HG02798 (cell line): ENCODE measurements around the gene RPS6KA4.
"Not testable (repeated sequence)": the region's sequence is repeated elsewhere in the genome, so short reads cannot be mapped to it uniquely, and the experiment has no call there.

Source experiments
- ATAC-seq: cut with Tn5 transposase; IDR thresholded peaks from one replicate; pipeline ENCODE4 v1.9.1; 2021; ENCODE audit warnings: mild to moderate bottlenecking; ENCODE audit not compliant: unreplicated experiment, poor library complexity

The RPS6KA4 gene

GRCh38 chr11:64410404-64410734, 51.4 kb downstream of the RPS6KA4 start:
- no peak for ATAC-seq

- ATAC-seq: no peak
Measured at GRCh38 chr11:64413417-64413816, 54.5 kb downstream of the RPS6KA4 start.

- no peak for ATAC-seq
Measured at GRCh38 chr11:64415286-64415685, 56.3 kb downstream of the RPS6KA4 start.

- no peak for ATAC-seq
Measured at GRCh38 chr11:64415996-64416728, 57.2 kb downstream of the RPS6KA4 start.

- not testable (repeated sequence) for ATAC-seq
Measured at GRCh38 chr11:64418233-64418632, 59.3 kb downstream of the RPS6KA4 start.

- no peak for ATAC-seq
Measured at GRCh38 chr11:64419257-64419790, 60.4 kb downstream of the RPS6KA4 start.

GRCh38 chr11:64419818-64420485, 61.0 kb downstream of the RPS6KA4 start:
- ATAC-seq: no peak
